WTC11 (cell line): ENCODE data around the gene ASTN2. TPM values are rescaled to one million over a fixed set of nuclear protein-coding genes. Genes with fewer than 3 reads are reported as not detected.
A peak's percentile ranks its signal among the peaks of the same experiment; 100 is the strongest.

Experiments used
- ATAC-seq: fragments of 200-7000 bp; cut with Tn5 transposase; 2 replicates; pipeline ENCODE4 v1.10.0; 2021; ENCODE audit warnings: mild to moderate bottlenecking, moderate library complexity
- CTCF ChIA-PET: fragments of 300-600 bp; sonication (Branson Sonifier 250); formaldehyde crosslinking; loops from one replicate; lab custom pipeline; 2021; ENCODE audit warnings: antibody characterized with exemption; lab: Charles Lee
- POLR2A ChIA-PET: fragments of 350-600 bp; sonication (Branson Sonifier 250); formaldehyde crosslinking; loops from one replicate; lab custom pipeline; 2021; ENCODE audit warnings: antibody characterized with exemption; lab: Charles Lee
- DNase-seq: peaks from one replicate; pipeline ENCODE4 v3.0.0; 2021; ENCODE audit warnings: low spot score
- H3K27ac Mint-ChIP-seq: 2 replicates; pipeline ENCODE4 v1.8.0; 2021; ENCODE audit warnings: mixed read lengths
- H3K27me3 Mint-ChIP-seq: 2 replicates; pipeline ENCODE4 v1.8.0; 2021; ENCODE audit warnings: low read depth, mild to moderate bottlenecking, moderate library complexity, mixed read lengths
- H3K36me3 Mint-ChIP-seq: 2 replicates; pipeline ENCODE4 v1.8.0; 2021; ENCODE audit warnings: mixed read lengths
- H3K4me1 Mint-ChIP-seq: 2 replicates; pipeline ENCODE4 v1.8.0; 2022; ENCODE audit warnings: mixed read lengths
- H3K4me3 Mint-ChIP-seq: 2 replicates; pipeline ENCODE4 v1.8.0; 2021; ENCODE audit warnings: mild to moderate bottlenecking, moderate library complexity, mixed read lengths
- H3K9me3 Mint-ChIP-seq: 2 replicates; pipeline ENCODE4 v1.8.0; 2021; ENCODE audit warnings: mixed read lengths
- ATF1 ChIP-seq: sonication (generic); formaldehyde crosslinking; IDR thresholded peaks from 2 replicates; pipeline ENCODE4 v1.8.1; 2023; ENCODE audit warnings: mild to moderate bottlenecking, moderate library complexity, missing genetic modification reagents
- ATF6 ChIP-seq: sonication (generic); formaldehyde crosslinking; IDR thresholded peaks from 2 replicates; pipeline ENCODE4 v1.8.1; 2023; ENCODE audit warnings: mild to moderate bottlenecking, missing genetic modification reagents
- FOXK1 ChIP-seq: sonication (generic); formaldehyde crosslinking; IDR thresholded peaks from 2 replicates; pipeline ENCODE4 v1.8.0; 2022; ENCODE audit warnings: mild to moderate bottlenecking, moderate library complexity, missing genetic modification reagents
- FOXP1 ChIP-seq: sonication (generic); formaldehyde crosslinking; IDR thresholded peaks from 2 replicates; pipeline ENCODE4 v1.8.0; 2022; ENCODE audit warnings: missing genetic modification reagents, mild to moderate bottlenecking, moderate library complexity, borderline replicate concordance
- GRHL2 ChIP-seq: fragments of 250-450 bp; sonication (Bioruptor Pico); IDR thresholded peaks from 2 replicates; pipeline ENCODE4 v1.8.0; 2022; ENCODE audit warnings: mild to moderate bottlenecking, moderate library complexity; ENCODE audit not compliant: insufficient replicate concordance, severe bottlenecking
- KAT7 ChIP-seq: sonication (generic); formaldehyde crosslinking; IDR thresholded peaks from 2 replicates; pipeline ENCODE4 v1.8.1; 2023; ENCODE audit warnings: missing genetic modification reagents, mild to moderate bottlenecking, borderline replicate concordance
- MYBL2 ChIP-seq: sonication (generic); formaldehyde crosslinking; IDR thresholded peaks from 2 replicates; pipeline ENCODE4 v1.8.1; 2023; ENCODE audit warnings: mild to moderate bottlenecking, moderate library complexity, missing genetic modification reagents
- NFATC4 ChIP-seq: fragments of 250-450 bp; sonication (Bioruptor Pico); IDR thresholded peaks from 2 replicates; pipeline ENCODE4 v1.9.0; 2021; ENCODE audit warnings: mild to moderate bottlenecking
- NR1H2 ChIP-seq: sonication (generic); formaldehyde crosslinking; IDR thresholded peaks from 2 replicates; pipeline ENCODE4 v1.9.0; 2021; ENCODE audit warnings: mild to moderate bottlenecking, moderate library complexity, missing genetic modification reagents
- NR3C1 ChIP-seq: sonication (generic); formaldehyde crosslinking; conservative IDR thresholded peaks from 2 replicates; pipeline ENCODE4 v1.8.1; 2023; ENCODE audit warnings: low read depth, mild to moderate bottlenecking, missing genetic modification reagents
- OVOL2 ChIP-seq: fragments of 250-450 bp; sonication (Bioruptor Pico); IDR thresholded peaks from 2 replicates; pipeline ENCODE4 v1.9.0; 2021; ENCODE audit warnings: mild to moderate bottlenecking, borderline replicate concordance
- PREB ChIP-seq: sonication (generic); formaldehyde crosslinking; IDR thresholded peaks from 2 replicates; pipeline ENCODE4 v1.8.1; 2022; ENCODE audit warnings: mild to moderate bottlenecking, missing genetic modification reagents, moderate library complexity, borderline replicate concordance
- SP1 ChIP-seq: sonication (generic); formaldehyde crosslinking; conservative IDR thresholded peaks from 2 replicates; pipeline ENCODE4 v1.8.1; 2022; ENCODE audit warnings: missing genetic modification reagents
- STAT6 ChIP-seq: sonication (generic); formaldehyde crosslinking; conservative IDR thresholded peaks from 2 replicates; pipeline ENCODE4 v1.8.1; 2023; ENCODE audit warnings: mild to moderate bottlenecking, low read depth, missing genetic modification reagents, moderate library complexity
- ZBTB21 ChIP-seq: sonication (generic); formaldehyde crosslinking; IDR thresholded peaks from 2 replicates; pipeline ENCODE4 v1.8.1; 2023; ENCODE audit warnings: mild to moderate bottlenecking, missing genetic modification reagents, borderline replicate concordance
- ZNF121 ChIP-seq: sonication (generic); formaldehyde crosslinking; IDR thresholded peaks from 2 replicates; pipeline ENCODE4 v1.8.0; 2023; ENCODE audit warnings: missing genetic modification reagents
- ZNF219 ChIP-seq: sonication (generic); formaldehyde crosslinking; IDR thresholded peaks from 2 replicates; pipeline ENCODE4 v1.8.0; 2023; ENCODE audit warnings: missing genetic modification reagents, mild to moderate bottlenecking, borderline replicate concordance
- total RNA-seq: library from RNA; stranded (reverse); gene quantifications from 3 replicates; pipeline ENCODE4 v1.2.3, GENCODE V29; 2021
- TF ChIP-seq, protein P1 (sequence below): fragments of 200-600 bp; IDR thresholded peaks from 2 replicates; pipeline ENCODE4 v1.8.0; 2022; ENCODE audit warnings: antibody characterized with exemption
- TF ChIP-seq, protein P2 (sequence below): fragments of 250-450 bp; sonication (Bioruptor Pico); IDR thresholded peaks from 2 replicates; pipeline ENCODE4 v2.1.2; 2022; ENCODE audit warnings: mild to moderate bottlenecking, moderate library complexity
- TF ChIP-seq, protein P3 (sequence below): sonication (generic); formaldehyde crosslinking; IDR thresholded peaks from 2 replicates; pipeline ENCODE4 v1.8.0; 2022; ENCODE audit warnings: missing genetic modification reagents
- TF ChIP-seq, protein P4 (sequence below): sonication (generic); formaldehyde crosslinking; IDR thresholded peaks from 2 replicates; pipeline ENCODE4 v1.8.1; 2022; ENCODE audit warnings: missing genetic modification reagents, borderline replicate concordance

ASTN2 gene
- total RNA-seq, 1 experiment from 2014 or later, result 16.2 TPM

GRCh38 chr9:116933251-116933650 is 481.6 kb downstream of the ASTN2 start (continued):
- TF ChIP-seq, protein P1, sequence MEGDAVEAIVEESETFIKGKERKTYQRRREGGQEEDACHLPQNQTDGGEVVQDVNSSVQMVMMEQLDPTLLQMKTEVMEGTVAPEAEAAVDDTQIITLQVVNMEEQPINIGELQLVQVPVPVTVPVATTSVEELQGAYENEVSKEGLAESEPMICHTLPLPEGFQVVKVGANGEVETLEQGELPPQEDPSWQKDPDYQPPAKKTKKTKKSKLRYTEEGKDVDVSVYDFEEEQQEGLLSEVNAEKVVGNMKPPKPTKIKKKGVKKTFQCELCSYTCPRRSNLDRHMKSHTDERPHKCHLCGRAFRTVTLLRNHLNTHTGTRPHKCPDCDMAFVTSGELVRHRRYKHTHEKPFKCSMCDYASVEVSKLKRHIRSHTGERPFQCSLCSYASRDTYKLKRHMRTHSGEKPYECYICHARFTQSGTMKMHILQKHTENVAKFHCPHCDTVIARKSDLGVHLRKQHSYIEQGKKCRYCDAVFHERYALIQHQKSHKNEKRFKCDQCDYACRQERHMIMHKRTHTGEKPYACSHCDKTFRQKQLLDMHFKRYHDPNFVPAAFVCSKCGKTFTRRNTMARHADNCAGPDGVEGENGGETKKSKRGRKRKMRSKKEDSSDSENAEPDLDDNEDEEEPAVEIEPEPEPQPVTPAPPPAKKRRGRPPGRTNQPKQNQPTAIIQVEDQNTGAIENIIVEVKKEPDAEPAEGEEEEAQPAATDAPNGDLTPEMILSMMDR, result no peak
- TF ChIP-seq, protein P2, sequence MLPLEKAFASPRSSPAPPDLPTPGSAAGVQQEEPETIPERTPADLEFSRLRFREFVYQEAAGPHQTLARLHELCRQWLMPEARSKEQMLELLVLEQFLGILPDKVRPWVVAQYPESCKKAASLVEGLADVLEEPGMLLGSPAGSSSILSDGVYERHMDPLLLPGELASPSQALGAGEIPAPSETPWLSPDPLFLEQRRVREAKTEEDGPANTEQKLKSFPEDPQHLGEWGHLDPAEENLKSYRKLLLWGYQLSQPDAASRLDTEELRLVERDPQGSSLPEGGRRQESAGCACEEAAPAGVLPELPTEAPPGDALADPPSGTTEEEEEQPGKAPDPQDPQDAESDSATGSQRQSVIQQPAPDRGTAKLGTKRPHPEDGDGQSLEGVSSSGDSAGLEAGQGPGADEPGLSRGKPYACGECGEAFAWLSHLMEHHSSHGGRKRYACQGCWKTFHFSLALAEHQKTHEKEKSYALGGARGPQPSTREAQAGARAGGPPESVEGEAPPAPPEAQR, result no peak
- no peak for TF ChIP-seq PREB (CRISPR knock-in tag)
- TF ChIP-seq KAT7 (CRISPR knock-in tag), result no peak
- TF ChIP-seq, protein P3, sequence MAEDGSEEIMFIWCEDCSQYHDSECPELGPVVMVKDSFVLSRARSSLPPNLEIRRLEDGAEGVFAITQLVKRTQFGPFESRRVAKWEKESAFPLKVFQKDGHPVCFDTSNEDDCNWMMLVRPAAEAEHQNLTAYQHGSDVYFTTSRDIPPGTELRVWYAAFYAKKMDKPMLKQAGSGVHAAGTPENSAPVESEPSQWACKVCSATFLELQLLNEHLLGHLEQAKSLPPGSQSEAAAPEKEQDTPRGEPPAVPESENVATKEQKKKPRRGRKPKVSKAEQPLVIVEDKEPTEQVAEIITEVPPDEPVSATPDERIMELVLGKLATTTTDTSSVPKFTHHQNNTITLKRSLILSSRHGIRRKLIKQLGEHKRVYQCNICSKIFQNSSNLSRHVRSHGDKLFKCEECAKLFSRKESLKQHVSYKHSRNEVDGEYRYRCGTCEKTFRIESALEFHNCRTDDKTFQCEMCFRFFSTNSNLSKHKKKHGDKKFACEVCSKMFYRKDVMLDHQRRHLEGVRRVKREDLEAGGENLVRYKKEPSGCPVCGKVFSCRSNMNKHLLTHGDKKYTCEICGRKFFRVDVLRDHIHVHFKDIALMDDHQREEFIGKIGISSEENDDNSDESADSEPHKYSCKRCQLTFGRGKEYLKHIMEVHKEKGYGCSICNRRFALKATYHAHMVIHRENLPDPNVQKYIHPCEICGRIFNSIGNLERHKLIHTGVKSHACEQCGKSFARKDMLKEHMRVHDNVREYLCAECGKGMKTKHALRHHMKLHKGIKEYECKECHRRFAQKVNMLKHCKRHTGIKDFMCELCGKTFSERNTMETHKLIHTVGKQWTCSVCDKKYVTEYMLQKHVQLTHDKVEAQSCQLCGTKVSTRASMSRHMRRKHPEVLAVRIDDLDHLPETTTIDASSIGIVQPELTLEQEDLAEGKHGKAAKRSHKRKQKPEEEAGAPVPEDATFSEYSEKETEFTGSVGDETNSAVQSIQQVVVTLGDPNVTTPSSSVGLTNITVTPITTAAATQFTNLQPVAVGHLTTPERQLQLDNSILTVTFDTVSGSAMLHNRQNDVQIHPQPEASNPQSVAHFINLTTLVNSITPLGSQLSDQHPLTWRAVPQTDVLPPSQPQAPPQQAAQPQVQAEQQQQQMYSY (CRISPR knock-in tag), result no peak
- no peak for TF ChIP-seq STAT6 (CRISPR knock-in tag)
- no peak for TF ChIP-seq OVOL2 (CRISPR knock-in tag)
- TF ChIP-seq NR3C1, result no peak
- TF ChIP-seq ZBTB21, result no peak
- no peak for TF ChIP-seq ATF6 (CRISPR knock-in tag)
- no peak for TF ChIP-seq FOXK1
- TF ChIP-seq NR1H2 (CRISPR knock-in tag), result no peak
- TF ChIP-seq, all 79 proteins: peak for 0

DNA sequence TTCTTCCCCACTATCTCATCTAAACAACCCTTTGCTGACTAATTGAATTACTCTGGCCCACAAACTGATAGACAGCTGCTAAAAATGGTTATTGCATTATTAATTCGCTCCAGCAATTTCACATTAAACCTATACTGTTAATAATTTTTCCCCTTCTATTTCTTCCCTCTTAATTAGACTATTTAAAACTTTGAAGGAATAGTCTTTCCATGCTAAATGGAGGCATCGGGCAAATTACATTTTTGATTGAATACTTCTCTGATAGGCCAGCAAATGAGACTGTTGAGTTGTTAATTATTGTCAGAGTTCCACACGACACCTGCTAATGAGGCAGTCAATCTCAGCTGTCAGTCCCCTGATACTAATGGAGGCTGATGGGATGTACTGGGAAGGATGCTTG is 485.2 kb downstream of the ASTN2 start:
- H3K4me1 Mint-ChIP-seq, result peaks cover 57% of the 10 kb centered on the region
- CTCF ChIA-PET, result interaction anchor here (1.0 kb wide), 1 partner anchor 192 kb away, joined by 3 read pairs; no protein-coding TSS in a partner anchor
- H3K27ac Mint-ChIP-seq, result peak overlapping the region; percentile 99
- no peaks in the 10 kb centered on the region for H3K36me3 Mint-ChIP-seq
- DNase-seq, result no peak
- no peaks in the 10 kb centered on the region for H3K9me3 Mint-ChIP-seq
- no peaks in the 10 kb centered on the region for H3K27me3 Mint-ChIP-seq
- POLR2A ChIA-PET, result no interaction called here
- no peak overlapping the region for H3K4me3 Mint-ChIP-seq
- ATAC-seq, result no peak
- TF ChIP-seq MYBL2 (CRISPR knock-in tag), result no peak
- no peak for TF ChIP-seq ZBTB21
- TF ChIP-seq GRHL2 (CRISPR knock-in tag), result no peak
- TF ChIP-seq, protein P2, result no peak
- TF ChIP-seq FOXP1 (CRISPR knock-in tag), result no peak
- TF ChIP-seq ZNF121 (CRISPR knock-in tag), result no peak
- TF ChIP-seq SP1, result no peak
- TF ChIP-seq ZNF219 (CRISPR knock-in tag), result no peak
- TF ChIP-seq ATF1 (CRISPR knock-in tag), result no peak
- TF ChIP-seq, protein P4, sequence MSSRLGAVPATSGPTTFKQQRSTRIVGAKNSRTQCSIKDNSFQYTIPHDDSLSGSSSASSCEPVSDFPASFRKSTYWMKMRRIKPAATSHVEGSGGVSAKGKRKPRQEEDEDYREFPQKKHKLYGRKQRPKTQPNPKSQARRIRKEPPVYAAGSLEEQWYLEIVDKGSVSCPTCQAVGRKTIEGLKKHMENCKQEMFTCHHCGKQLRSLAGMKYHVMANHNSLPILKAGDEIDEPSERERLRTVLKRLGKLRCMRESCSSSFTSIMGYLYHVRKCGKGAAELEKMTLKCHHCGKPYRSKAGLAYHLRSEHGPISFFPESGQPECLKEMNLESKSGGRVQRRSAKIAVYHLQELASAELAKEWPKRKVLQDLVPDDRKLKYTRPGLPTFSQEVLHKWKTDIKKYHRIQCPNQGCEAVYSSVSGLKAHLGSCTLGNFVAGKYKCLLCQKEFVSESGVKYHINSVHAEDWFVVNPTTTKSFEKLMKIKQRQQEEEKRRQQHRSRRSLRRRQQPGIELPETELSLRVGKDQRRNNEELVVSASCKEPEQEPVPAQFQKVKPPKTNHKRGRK (CRISPR knock-in tag), result no peak
- TF ChIP-seq NFATC4 (CRISPR knock-in tag), result no peak
